ENCODE data around the gene MAP7.

MAP7 gene

DNA sequence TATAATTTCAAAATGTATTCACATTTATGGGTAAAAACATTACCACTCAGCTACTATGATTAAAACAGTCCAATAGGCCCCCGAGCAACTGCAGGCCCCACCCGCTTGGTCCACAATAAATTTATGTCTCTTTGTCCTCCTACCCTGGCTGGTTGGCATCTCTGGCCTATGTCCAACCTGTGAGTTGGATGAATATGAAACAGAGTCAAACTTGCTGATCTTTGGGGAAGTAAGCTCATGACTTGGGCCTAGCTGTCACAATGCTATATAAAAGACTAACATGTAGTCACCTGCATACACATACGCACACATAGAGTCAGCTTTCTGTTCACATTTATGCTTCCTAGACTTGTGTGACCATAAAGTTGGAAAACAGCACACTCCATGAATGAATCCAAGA lies 20.5 kb downstream of the MAP7 start:
- H3K4me1 Mint-ChIP-seq (ENCODE audit: low read depth), result peaks cover 20% of the 10 kb centered on the region
- H3K9me3 Mint-ChIP-seq, result no peaks in the 10 kb centered on the region
- H3K27me3 Mint-ChIP-seq (ENCODE audit: low read depth), result peaks cover 25% of the 10 kb centered on the region
- H3K27ac Mint-ChIP-seq, result no peak overlapping the region
- H3K4me3 Mint-ChIP-seq, result no peak overlapping the region
- H3K36me3 Mint-ChIP-seq (ENCODE audit: low read depth), result no peaks in the 10 kb centered on the region

DNA sequence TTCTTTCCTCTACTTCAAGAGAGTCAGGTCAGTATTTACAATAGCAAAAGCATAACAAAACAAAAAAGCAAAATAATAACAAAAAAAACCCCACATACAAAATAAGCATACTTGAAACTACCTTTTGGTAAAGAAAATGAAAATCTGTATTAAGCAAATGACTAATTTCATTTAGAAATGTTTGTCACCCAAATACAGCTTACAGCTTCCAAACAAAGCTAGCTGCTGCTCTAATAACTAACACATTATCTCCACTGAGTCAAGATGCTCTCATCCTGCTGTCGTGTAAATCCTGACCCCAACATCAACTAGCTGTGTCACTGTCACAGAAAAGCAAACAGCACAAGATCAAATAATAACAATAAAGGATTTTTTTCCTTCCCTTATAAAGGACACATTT lies 21.7 kb downstream of the MAP7 start:
- H3K4me1 Mint-ChIP-seq (ENCODE audit: low read depth), result peaks cover 20% of the 10 kb centered on the region
- no peaks in the 10 kb centered on the region for H3K36me3 Mint-ChIP-seq (ENCODE audit: low read depth)
- peaks cover 21% of the 10 kb centered on the region for H3K27me3 Mint-ChIP-seq (ENCODE audit: low read depth)
- H3K27ac Mint-ChIP-seq, result no peak overlapping the region
- no peak overlapping the region for H3K4me3 Mint-ChIP-seq
- no peaks in the 10 kb centered on the region for H3K9me3 Mint-ChIP-seq

DNA sequence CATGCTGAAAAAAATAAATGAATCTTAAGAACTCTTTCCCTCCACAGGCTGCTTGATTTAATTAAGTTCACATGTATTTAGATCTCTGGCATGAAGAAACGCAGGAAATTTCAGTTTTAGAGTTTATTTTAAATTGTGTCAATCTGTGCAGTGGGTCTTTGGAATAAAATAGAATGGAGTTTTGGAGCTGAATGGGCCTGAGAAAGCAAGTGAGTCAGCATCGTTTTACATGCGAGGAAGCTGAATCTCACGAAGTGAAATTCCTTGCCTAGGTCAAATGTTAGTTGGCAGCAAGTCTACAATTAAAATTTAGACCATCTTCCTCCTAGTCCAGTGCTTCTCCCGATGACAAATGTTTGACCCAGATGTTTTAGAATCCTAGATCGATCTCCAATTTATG lies 22.4 kb downstream of the MAP7 start:
- H3K9me3 Mint-ChIP-seq, result no peaks in the 10 kb centered on the region
- H3K36me3 Mint-ChIP-seq (ENCODE audit: low read depth), result no peaks in the 10 kb centered on the region
- H3K27ac Mint-ChIP-seq, result no peak overlapping the region
- peaks cover 21% of the 10 kb centered on the region for H3K27me3 Mint-ChIP-seq (ENCODE audit: low read depth)
- H3K4me1 Mint-ChIP-seq (ENCODE audit: low read depth), result peaks cover 20% of the 10 kb centered on the region
- no peak overlapping the region for H3K4me3 Mint-ChIP-seq

DNA sequence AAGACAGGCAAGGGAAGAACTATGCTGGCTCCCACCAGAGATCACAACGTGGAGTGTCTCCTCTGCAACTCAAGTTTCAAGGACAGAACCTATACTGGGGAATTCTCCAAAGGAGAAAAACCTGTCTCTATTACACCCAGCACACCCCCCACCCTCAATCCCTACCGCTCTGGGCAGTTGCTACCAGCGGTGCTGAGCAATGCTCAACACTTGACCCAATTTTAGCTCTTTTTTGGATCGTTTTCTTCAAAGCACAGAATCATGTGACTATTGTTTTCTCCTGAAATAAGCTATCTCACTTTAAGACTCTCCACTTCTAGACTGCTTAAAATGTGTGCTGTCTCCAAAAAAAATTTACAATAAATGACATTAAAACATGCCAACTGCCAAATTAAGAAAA lies 23.3 kb downstream of the MAP7 start:
- no peak overlapping the region for H3K4me3 Mint-ChIP-seq
- no peaks in the 10 kb centered on the region for H3K9me3 Mint-ChIP-seq
- no peaks in the 10 kb centered on the region for H3K36me3 Mint-ChIP-seq (ENCODE audit: low read depth)
- H3K27ac Mint-ChIP-seq, result no peak overlapping the region
- H3K4me1 Mint-ChIP-seq (ENCODE audit: low read depth), result peaks cover 20% of the 10 kb centered on the region
- H3K27me3 Mint-ChIP-seq (ENCODE audit: low read depth), result peaks cover 16% of the 10 kb centered on the region

DNA sequence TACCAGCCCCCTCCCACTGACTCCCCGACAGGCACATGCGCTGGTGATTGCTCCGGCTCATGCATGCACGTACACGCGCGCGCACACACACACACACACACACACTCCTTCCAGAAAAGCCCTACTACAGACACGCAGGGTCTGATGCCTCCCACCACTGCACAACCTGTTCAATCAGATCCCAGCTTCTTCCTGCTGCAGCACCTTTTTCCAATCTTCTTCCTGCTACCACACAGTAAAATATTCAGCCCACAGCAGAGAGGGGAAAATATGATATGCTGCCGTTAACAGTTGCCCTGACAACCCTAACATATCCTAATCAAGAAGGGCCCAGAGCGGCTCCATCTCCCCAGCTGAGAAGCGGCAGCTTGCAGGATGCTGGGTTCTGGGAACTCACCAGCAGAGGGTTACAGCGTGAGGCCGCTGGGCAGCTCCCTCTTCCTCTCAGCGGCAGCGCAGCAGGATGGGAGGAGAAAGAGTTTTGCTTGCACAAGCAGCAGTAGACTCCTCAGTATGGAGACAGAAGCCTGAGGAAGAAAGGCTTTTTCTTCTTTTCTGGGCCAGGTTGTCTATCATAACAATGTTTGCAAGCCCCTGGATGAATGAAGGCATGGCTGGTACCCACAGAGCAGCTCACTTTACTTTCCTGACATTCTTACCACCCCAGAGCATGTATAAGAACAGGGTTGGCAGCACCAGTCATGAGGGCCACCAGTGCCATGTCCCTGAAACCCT lies 23.9 kb downstream of the MAP7 start:
- Mint-ChIP-seq H3K27ac (peak overlapping the region; percentile 16), H3K4me3 (peak overlapping the region; percentile 47), H3K27me3 (ENCODE audit: low read depth) (peaks cover 13% of the 10 kb centered on the region), H3K9me3 (no peaks in the 10 kb centered on the region), H3K4me1 (ENCODE audit: low read depth) (peaks cover 20% of the 10 kb centered on the region), H3K36me3 (ENCODE audit: low read depth) (no peaks in the 10 kb centered on the region)

DNA sequence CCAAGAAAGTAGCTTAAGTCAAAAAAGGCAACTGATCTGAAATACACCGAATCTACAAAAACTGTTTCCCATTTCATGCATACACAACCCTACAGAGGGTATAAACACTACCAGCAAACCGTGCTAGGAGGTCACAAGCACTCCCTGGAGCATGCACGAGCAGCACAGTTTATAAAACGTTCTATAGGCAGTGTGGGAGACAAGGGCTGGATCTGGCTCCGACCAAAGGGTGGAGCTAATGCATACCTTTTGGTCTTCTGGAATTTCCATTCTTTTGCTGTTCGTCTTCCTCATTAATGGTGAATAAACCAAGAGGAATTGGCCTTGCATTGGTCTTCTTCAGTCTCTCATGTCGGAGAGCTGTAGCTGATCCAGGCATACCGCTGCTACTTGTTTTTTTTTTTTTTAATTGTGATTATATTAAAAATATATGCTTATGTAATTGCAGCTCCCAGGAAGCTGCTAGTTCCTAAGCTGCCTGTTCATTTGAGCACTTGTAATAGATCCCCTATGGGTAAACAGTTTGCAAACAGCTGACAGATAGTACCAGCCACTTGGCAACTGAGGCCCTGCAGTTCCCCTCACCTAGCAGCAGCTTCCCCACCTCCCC lies 24.5 kb downstream of the MAP7 start:
- Mint-ChIP-seq H3K4me1 (ENCODE audit: low read depth) (peaks cover 20% of the 10 kb centered on the region), H3K4me3 (peak overlapping the region; percentile 47), H3K27ac (no peak overlapping the region), H3K27me3 (ENCODE audit: low read depth) (peaks cover 9% of the 10 kb centered on the region), H3K36me3 (ENCODE audit: low read depth) (no peaks in the 10 kb centered on the region), H3K9me3 (no peaks in the 10 kb centered on the region)

DNA sequence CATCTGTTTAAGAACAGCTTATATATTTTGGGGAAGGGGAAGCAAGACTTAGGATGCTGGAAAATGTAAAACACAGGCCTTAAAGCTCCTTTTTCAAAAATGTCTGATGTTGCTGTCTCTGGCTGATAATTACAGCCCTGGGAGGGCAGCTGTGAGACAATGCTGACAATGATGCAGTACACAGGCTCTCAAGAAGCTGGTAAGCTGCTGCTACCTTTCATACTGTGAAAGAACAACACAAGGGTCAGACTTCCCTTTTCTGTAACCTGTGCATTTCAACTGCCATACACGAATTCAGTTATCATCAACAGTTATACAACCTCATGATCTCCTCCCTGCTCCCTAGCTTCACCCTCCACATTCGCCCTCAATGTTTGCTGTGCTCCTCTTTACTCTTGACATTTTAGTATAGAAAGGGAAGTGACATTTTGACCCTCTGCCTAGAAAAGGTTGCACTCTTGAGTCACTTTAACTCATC lies 25.2 kb downstream of the MAP7 start:
- H3K27ac Mint-ChIP-seq, result no peak overlapping the region
- peaks cover 20% of the 10 kb centered on the region for H3K4me1 Mint-ChIP-seq (ENCODE audit: low read depth)
- no peaks in the 10 kb centered on the region for H3K9me3 Mint-ChIP-seq
- H3K4me3 Mint-ChIP-seq, result no peak overlapping the region
- H3K36me3 Mint-ChIP-seq (ENCODE audit: low read depth), result no peaks in the 10 kb centered on the region
- H3K27me3 Mint-ChIP-seq (ENCODE audit: low read depth), result peaks cover 12% of the 10 kb centered on the region

DNA sequence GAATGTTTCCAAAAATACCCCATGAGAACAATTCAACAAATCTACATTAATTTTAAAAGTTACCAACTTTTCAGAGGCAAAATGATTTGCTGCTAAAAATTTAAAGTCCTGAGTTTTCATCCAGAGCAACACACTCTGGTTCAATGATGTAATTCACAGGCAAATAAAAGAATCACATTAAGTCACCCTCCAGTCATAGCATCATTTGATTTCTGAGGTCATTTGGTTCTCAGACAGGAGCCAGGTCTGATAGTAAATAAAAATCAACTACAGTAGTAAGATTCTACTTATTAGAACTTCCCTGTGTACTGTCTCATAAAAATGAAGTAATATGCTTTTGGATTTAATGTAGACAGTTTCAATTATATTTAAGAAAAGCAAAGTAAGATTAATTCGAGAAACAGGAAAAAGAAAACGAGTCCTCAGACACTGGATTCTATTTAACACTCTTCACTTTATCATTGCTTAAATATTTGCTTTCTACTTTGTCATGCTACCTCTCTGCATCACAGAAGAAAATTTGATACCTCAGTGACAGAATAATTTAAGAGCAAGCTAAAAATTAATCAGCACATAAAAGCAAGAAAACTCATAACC lies 25.8 kb downstream of the MAP7 start:
- no peak overlapping the region for H3K27ac Mint-ChIP-seq

DNA sequence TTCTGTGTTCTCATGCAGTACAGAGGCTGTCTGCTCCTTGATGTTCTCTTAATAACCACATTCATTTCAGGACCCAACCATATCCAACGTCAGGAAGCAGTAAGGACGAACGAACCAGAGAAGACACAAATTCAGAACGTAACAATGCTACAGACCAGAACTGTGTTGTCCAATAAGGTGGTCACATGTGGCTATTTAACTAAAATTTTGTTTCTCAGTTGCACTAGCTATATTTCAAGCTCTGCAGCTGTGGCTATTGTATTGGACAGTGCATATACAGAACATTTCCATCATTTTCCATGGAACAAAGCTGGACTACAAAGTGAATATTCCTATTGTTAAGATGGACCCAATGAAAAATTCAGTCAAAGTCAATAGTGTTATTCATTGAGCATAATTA lies 27.0 kb downstream of the MAP7 start:
- no peaks in the 10 kb centered on the region for H3K9me3 Mint-ChIP-seq
- H3K4me3 Mint-ChIP-seq, result no peak overlapping the region
- H3K27me3 Mint-ChIP-seq (ENCODE audit: low read depth), result peaks cover 21% of the 10 kb centered on the region
- no peak overlapping the region for H3K27ac Mint-ChIP-seq
- H3K36me3 Mint-ChIP-seq (ENCODE audit: low read depth), result no peaks in the 10 kb centered on the region
- peaks cover 20% of the 10 kb centered on the region for H3K4me1 Mint-ChIP-seq (ENCODE audit: low read depth)

More for the DNA sequence above, 25.8 kb downstream of the MAP7 start:
- Mint-ChIP-seq H3K4me1 (ENCODE audit: low read depth) (peaks cover 20% of the 10 kb centered on the region), H3K4me3 (no peak overlapping the region), H3K27me3 (ENCODE audit: low read depth) (peaks cover 17% of the 10 kb centered on the region), H3K36me3 (ENCODE audit: low read depth) (no peaks in the 10 kb centered on the region), H3K9me3 (no peaks in the 10 kb centered on the region)

DNA sequence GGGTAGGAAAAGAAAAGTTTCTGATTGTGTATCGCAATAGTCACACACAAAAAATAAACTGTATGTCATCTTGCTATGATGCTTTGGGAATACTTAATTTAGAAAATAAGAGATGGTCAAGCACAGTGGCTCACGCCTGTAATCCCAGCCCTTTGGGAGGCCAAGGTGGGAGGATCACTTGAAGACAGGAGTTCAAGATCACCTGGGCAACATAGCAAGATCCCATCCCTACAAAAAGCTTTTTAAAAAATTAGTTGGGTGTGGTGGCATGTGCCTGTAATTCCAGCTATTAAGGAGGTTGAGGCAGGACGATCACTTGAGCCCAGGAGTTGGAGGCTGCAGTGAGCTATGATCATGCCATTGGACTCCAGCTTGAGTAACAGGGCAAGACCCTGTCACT lies 27.6 kb downstream of the MAP7 start:
- H3K4me3 Mint-ChIP-seq, result no peak overlapping the region
- no peak overlapping the region for H3K27ac Mint-ChIP-seq
- H3K36me3 Mint-ChIP-seq (ENCODE audit: low read depth), result no peaks in the 10 kb centered on the region
- H3K9me3 Mint-ChIP-seq, result no peaks in the 10 kb centered on the region
- H3K27me3 Mint-ChIP-seq (ENCODE audit: low read depth), result peaks cover 21% of the 10 kb centered on the region
- peaks cover 20% of the 10 kb centered on the region for H3K4me1 Mint-ChIP-seq (ENCODE audit: low read depth)

DNA sequence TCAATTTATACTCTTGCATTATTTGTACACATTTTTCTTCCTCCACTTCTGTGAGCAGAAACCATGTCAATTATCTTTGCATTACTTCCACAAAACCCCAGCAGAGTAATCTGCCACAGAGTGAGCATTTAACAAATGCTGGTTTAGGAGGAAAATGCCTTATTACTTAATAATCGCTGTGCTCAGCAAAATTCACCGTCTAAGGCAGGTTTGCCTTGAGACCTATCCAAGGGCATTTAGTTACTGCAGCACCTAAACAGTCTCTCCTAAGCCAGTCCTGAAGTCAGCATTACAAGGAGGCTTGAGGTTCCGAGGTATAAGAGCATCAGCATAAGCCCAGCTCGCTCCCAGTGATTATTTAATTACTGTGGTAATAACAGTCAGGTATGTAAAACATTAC lies 28.3 kb downstream of the MAP7 start:
- Mint-ChIP-seq H3K36me3 (ENCODE audit: low read depth) (no peaks in the 10 kb centered on the region), H3K27me3 (ENCODE audit: low read depth) (peaks cover 24% of the 10 kb centered on the region), H3K4me1 (ENCODE audit: low read depth) (peaks cover 15% of the 10 kb centered on the region), H3K27ac (no peak overlapping the region), H3K9me3 (no peaks in the 10 kb centered on the region), H3K4me3 (no peak overlapping the region)

DNA sequence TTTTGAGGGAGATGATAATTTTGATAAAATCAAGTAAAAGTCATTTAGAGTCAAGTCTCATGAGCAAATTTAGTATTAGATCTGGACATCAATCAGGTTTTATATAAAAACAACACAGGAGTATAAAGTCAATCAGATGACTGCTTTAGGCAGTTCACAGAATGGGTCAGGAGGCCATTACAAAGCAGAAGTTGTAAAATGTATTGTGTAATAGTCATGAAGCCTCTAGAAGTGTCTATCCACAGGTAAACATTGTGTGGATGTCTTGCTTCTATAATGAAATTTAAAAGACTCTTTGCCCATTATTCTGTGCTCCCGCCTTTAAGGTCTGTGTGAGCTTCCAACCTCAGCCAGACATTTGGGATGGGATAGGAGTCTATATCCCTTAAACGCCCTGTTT lies 28.8 kb downstream of the MAP7 start:
- Mint-ChIP-seq H3K27me3 (ENCODE audit: low read depth) (peaks cover 25% of the 10 kb centered on the region), H3K36me3 (ENCODE audit: low read depth) (no peaks in the 10 kb centered on the region), H3K27ac (no peak overlapping the region), H3K9me3 (no peaks in the 10 kb centered on the region), H3K4me1 (ENCODE audit: low read depth) (peaks cover 11% of the 10 kb centered on the region), H3K4me3 (no peak overlapping the region)

DNA sequence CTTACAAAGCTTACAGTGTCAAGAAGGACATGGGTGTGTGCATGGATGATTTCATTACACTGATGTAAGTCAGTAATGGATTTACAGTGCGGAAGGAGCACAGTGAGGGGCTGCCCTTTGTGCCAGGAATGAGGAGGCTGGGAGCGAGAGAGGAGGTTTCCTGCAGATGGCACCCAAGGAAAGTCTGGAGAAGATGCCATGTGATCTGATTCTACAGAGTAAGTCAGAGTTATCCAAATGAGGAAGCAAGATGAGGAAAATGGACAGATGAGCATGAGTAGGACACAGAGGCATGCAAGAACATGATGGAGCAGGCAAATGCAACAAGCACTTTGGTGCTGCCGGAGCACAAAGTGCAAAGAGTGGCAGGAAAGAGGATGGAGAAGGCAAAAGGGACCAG lies 29.7 kb downstream of the MAP7 start:
- peaks cover 5% of the 10 kb centered on the region for H3K4me1 Mint-ChIP-seq (ENCODE audit: low read depth)
- H3K27ac Mint-ChIP-seq, result no peak overlapping the region
- H3K4me3 Mint-ChIP-seq, result no peak overlapping the region
- peaks cover 25% of the 10 kb centered on the region for H3K27me3 Mint-ChIP-seq (ENCODE audit: low read depth)
- H3K9me3 Mint-ChIP-seq, result no peaks in the 10 kb centered on the region
- H3K36me3 Mint-ChIP-seq (ENCODE audit: low read depth), result no peaks in the 10 kb centered on the region

DNA sequence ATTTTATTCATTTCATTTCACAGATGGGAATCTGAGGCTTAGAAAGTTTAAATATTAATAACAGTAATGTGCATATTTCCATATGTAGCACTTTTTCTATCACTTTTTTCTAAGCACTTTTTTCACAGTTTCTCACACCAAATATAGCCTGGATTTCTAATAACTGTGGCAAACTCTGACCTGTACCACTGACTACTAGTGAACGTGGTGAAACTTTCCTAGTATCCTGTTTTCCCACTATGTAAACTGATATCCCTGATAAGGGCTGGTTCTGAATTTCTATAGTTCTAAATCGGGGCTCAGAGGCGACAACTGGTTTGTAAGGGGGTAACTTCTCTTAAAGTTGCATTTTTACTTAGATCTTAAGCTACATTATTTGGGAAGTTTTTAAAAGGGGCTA lies 32.6 kb downstream of the MAP7 start:
- Mint-ChIP-seq H3K4me1 (ENCODE audit: low read depth) (no peaks in the 10 kb centered on the region), H3K27me3 (ENCODE audit: low read depth) (peaks cover 20% of the 10 kb centered on the region), H3K27ac (no peak overlapping the region), H3K4me3 (no peak overlapping the region), H3K9me3 (no peaks in the 10 kb centered on the region), H3K36me3 (ENCODE audit: low read depth) (no peaks in the 10 kb centered on the region)

DNA sequence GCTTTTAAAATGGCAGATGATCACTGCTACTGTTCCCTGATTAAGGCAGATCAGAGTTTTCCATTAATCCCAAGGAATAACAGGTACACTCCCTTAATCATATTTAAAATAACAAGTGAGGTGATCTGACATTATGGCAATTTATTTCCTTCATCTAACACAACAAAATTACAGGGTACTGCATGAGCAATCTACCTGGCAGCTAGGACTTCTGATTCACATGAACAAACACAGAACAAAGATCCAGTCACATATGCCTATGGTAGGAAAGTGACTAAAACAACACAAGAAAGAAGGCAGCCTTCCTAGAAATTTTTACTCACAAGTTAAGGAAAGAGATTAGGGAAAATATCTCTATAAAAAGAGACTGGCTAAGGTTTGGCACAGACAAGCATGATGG lies 33.2 kb downstream of the MAP7 start:
- H3K4me1 Mint-ChIP-seq (ENCODE audit: low read depth), result no peaks in the 10 kb centered on the region
- no peaks in the 10 kb centered on the region for H3K36me3 Mint-ChIP-seq (ENCODE audit: low read depth)
- H3K27ac Mint-ChIP-seq, result no peak overlapping the region
- no peaks in the 10 kb centered on the region for H3K9me3 Mint-ChIP-seq
- H3K27me3 Mint-ChIP-seq (ENCODE audit: low read depth), result peaks cover 20% of the 10 kb centered on the region
- H3K4me3 Mint-ChIP-seq, result no peak overlapping the region

Measured in T-helper 1 cell treated with Interleukin-12 subunit alpha and Interleukin-12 subunit beta and Interleukin-4 antibody, amounts not matched to agents 30 μg/mL and 1 μg/mL, for 36 hours (primary cell).